IPS DF 4.7 (cell line): ENCODE results near the gene PHEX.
A peak's percentile ranks its signal among the peaks of the same experiment; 100 is the strongest.

Source experiments
- DNase-seq: peaks from one replicate; pipeline ENCODE4 v3.0.0-alpha.2; 2013; ENCODE audit warnings: low spot score; ENCODE audit errors: extremely low read depth

PHEX gene

GRCh38 chrX:22148565-22148964, 116.4 kb downstream of the PHEX start:
- no peak for DNase-seq

GRCh38 chrX:22150371-22150770, 118.2 kb downstream of the PHEX start:
- no peak for DNase-seq

- no peak for DNase-seq
Observed at GRCh38 chrX:22155126-22155525, 123.0 kb downstream of the PHEX start.

- no peak for DNase-seq
Observed at GRCh38 chrX:22159071-22159470, 126.9 kb downstream of the PHEX start.

GRCh38 chrX:22163326-22163725, 131.2 kb downstream of the PHEX start:
- no peak for DNase-seq

- DNase-seq: no peak
Observed at GRCh38 chrX:22164770-22165388, 132.8 kb downstream of the PHEX start.

GRCh38 chrX:22165732-22166457, 133.8 kb downstream of the PHEX start:
- no peak for DNase-seq

GRCh38 chrX:22171287-22172060, 139.3 kb downstream of the PHEX start:
- DNase-seq: no peak

GRCh38 chrX:22173966-22174365, 141.8 kb downstream of the PHEX start:
- DNase-seq: no peak

GRCh38 chrX:22177950-22178515, 145.9 kb downstream of the PHEX start:
- DNase-seq: no peak

- no peak for DNase-seq
Observed at GRCh38 chrX:22184096-22184495, 152.0 kb downstream of the PHEX start.

GRCh38 chrX:22186165-22186564, 154.0 kb downstream of the PHEX start:
- no peak for DNase-seq

- peak; percentile 14 for DNase-seq
Observed at GRCh38 chrX:22192419-22193060, 160.4 kb downstream of the PHEX start.

GRCh38 chrX:22193851-22194659, 161.9 kb downstream of the PHEX start:
- DNase-seq: no peak

GRCh38 chrX:22194660-22194945, 162.5 kb downstream of the PHEX start:
- DNase-seq: no peak

- no peak for DNase-seq
Observed at GRCh38 chrX:22196149-22196548, 164.0 kb downstream of the PHEX start.

- DNase-seq: no peak
Observed at GRCh38 chrX:22202251-22202650, 170.1 kb downstream of the PHEX start.

GRCh38 chrX:22203186-22203585, 171.1 kb downstream of the PHEX start:
- no peak for DNase-seq

GRCh38 chrX:22206781-22207180, 174.7 kb downstream of the PHEX start:
- no peak for DNase-seq

- no peak for DNase-seq
Observed at GRCh38 chrX:22220941-22221340, 188.8 kb downstream of the PHEX start.

- no peak for DNase-seq
Observed at GRCh38 chrX:22234380-22234779, 202.3 kb downstream of the PHEX start.
